ENCODE data around the gene LYPD6B.

DNA sequence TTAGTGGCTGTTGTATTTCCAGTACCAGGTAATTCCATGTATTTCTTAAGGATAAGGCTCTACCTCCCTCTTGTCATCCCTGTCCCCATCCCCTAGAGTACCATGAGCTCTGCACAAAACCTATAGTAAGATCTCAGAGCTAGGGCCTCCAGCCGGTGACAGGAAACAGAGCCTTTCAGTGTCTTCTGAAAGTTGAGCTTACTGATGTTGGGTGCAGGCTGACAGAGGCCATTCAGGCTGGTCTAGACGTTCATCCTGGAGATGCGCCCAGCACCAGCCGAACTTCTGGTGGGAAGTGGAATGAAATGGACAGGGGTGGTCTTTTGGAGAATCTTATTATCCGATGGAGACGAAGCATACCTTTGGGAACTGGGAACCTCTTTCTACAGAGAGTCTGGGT, 16.7 kb upstream of the LYPD6B start:
- TF ChIP-seq, protein P1, sequence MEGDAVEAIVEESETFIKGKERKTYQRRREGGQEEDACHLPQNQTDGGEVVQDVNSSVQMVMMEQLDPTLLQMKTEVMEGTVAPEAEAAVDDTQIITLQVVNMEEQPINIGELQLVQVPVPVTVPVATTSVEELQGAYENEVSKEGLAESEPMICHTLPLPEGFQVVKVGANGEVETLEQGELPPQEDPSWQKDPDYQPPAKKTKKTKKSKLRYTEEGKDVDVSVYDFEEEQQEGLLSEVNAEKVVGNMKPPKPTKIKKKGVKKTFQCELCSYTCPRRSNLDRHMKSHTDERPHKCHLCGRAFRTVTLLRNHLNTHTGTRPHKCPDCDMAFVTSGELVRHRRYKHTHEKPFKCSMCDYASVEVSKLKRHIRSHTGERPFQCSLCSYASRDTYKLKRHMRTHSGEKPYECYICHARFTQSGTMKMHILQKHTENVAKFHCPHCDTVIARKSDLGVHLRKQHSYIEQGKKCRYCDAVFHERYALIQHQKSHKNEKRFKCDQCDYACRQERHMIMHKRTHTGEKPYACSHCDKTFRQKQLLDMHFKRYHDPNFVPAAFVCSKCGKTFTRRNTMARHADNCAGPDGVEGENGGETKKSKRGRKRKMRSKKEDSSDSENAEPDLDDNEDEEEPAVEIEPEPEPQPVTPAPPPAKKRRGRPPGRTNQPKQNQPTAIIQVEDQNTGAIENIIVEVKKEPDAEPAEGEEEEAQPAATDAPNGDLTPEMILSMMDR (IDR thresholded peaks at IDR 0.05; ENCODE audit: poor library complexity): no peak
- no peak for TF ChIP-seq EZH2 (IDR thresholded peaks at IDR 0.05; ENCODE audit: borderline replicate concordance)

All from hepatocyte (in vitro differentiated cells).